Psoas muscle (tissue), 8 donors: Measurements from ENCODE around the gene PRMT1. TPM values are rescaled to one million over a fixed set of nuclear protein-coding genes. Genes with fewer than 3 reads are reported as not detected.

ENCODE experiments used
- ATAC-seq, 4 donors: fragments of 200-7000 bp; cut with Tn5 transposase; one replicate each; pipeline ENCODE4 v1.9.1; 2020; ENCODE audit warnings: moderate library complexity in 3 of 4, mild to moderate bottlenecking in 2 of 4
- DNase-seq, 2 donors: peaks; one replicate each; pipeline ENCODE4 v3.0.0-alpha.2; 2020
- H3K27ac ChIP-seq: fragments of 200-600 bp; one replicate; pipeline ENCODE4 v1.8.0; 2022
- H3K27me3 ChIP-seq, 3 donors: fragments of 200-600 bp in 1 of 3; one replicate each; pipeline versions ENCODE4 v1.6.1 to v1.8.0; 2013 to 2022; ENCODE audit warnings: low read length in 2 of 3, mild to moderate bottlenecking in 2 of 3, moderate library complexity in 1 of 3; ENCODE audit not compliant: insufficient read depth in 3 of 3
- H3K36me3 ChIP-seq, 2 donors: fragments of 200-600 bp in 1 of 2; one replicate each; pipeline versions ENCODE4 v1.6.1 to v1.8.0; 2013 to 2022; ENCODE audit warnings: low read depth in 1 of 2, mild to moderate bottlenecking in 1 of 2, moderate library complexity in 1 of 2; ENCODE audit not compliant: insufficient read depth in 1 of 2
- H3K4me1 ChIP-seq: fragments of 200-600 bp; one replicate; pipeline ENCODE4 v1.8.0; 2022
- H3K4me3 ChIP-seq: fragments of 200-600 bp; one replicate; pipeline ENCODE4 v1.8.0; 2022; ENCODE audit warnings: mild to moderate bottlenecking
- H3K9me3 ChIP-seq: fragments of 200-600 bp; one replicate; pipeline ENCODE4 v1.8.0; 2022
- WGBS, 3 donors: extraction: QIAGEN DNeasy Blood & Tissue Kit; methylation state at CpG; one replicate each; pipeline versions ENCODE4 v1.1.6 to v1.1.7; 2013; 5-methylcytosine and 5-hydroxymethylcytosine counted together
- intact Hi-C, 2 donors: fragments of 100-400 bp; cut with DNase I; formaldehyde crosslinking; loops; one replicate each; pipeline versions ENCODE4 v1.11.0 to v1.14.2; 2022
- polyA plus RNA-seq, 3 donors: library from polyadenylated mRNA; stranded (reverse); fragments of 200-250 nt; gene quantifications; one replicate each; pipeline ENCODE4 v1.2.3, GENCODE V29; 2013
- total RNA-seq, 4 donors: library from RNA; stranded (reverse); fragmentation: NEBNext Ultra II Directional in 2 of 4; extraction: Animal tissue kit (Norgen Biotek cat#: 25700) in 2 of 4; gene quantifications; one replicate each; pipeline versions ENCODE4 v1.2.1 to v1.2.4, GENCODE V29; 2021 to 2023
- TF ChIP-seq, protein P1 (sequence below): fragments of 200-600 bp; IDR thresholded peaks from one replicate; pipeline ENCODE4 v1.8.0; 2022; ENCODE audit warnings: antibody characterized with exemption
- donor health status: healthy with polysubstance abuse.
- donor health status: DM: no; HTN: no; CAD: no; lungs with moderate emphysema.
- donor health status: Bipolar disorder and iron deficiency.
- donor health status: healthy.
- donor health status: DM: yes; HTN: yes; CAD: no.
- donor health status: DM: no; HTN: no; CAD: no.
- donor health status: DM: no; HTN: no; CAD: no.
- donor health status: DM: yes; HTN: yes; CAD: no.

PRMT1 gene
- total and polyA plus RNA-seq, 7 donors: 139 to 424 (median 208) TPM

- TF ChIP-seq, protein P1, sequence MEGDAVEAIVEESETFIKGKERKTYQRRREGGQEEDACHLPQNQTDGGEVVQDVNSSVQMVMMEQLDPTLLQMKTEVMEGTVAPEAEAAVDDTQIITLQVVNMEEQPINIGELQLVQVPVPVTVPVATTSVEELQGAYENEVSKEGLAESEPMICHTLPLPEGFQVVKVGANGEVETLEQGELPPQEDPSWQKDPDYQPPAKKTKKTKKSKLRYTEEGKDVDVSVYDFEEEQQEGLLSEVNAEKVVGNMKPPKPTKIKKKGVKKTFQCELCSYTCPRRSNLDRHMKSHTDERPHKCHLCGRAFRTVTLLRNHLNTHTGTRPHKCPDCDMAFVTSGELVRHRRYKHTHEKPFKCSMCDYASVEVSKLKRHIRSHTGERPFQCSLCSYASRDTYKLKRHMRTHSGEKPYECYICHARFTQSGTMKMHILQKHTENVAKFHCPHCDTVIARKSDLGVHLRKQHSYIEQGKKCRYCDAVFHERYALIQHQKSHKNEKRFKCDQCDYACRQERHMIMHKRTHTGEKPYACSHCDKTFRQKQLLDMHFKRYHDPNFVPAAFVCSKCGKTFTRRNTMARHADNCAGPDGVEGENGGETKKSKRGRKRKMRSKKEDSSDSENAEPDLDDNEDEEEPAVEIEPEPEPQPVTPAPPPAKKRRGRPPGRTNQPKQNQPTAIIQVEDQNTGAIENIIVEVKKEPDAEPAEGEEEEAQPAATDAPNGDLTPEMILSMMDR: no peak
- H3K27ac ChIP-seq: no peak overlapping the region
- intact Hi-C loops: no loop called here
- ATAC-seq (no peak), DNase-seq (no peak)
- no peaks in the 10 kb centered on the region for H3K9me3 ChIP-seq
- H3K4me3 ChIP-seq: no peak overlapping the region
- no peaks in the 10 kb centered on the region for H3K4me1 ChIP-seq
- 87 to 89% (median 88%) methylated on average over 6 of the region's 6 CpGs for WGBS, 3 donors
- H3K27me3 ChIP-seq: no peaks in the 10 kb centered on the region
- H3K36me3 ChIP-seq: no peaks in the 10 kb centered on the region
These were observed 19.0 kb downstream of the PRMT1 start for GRCh38 chr19:49696115-49696514.

GRCh38 chr19:49696865-49697264, 19.8 kb downstream of the PRMT1 start:
- Histone ChIP-seq H3K4me1 (no peaks in the 10 kb centered on the region), H3K4me3 (no peak overlapping the region), H3K36me3 (no peaks in the 10 kb centered on the region), H3K27ac (no peak overlapping the region), H3K27me3 (no peaks in the 10 kb centered on the region), H3K9me3 (no peaks in the 10 kb centered on the region)
- 86 to 95% (median 95%) methylated on average over 7 of the region's 7 CpGs for WGBS, 3 donors
- intact Hi-C loops: no loop called here
- DNase-seq: no peak
- no peak for ATAC-seq
- TF ChIP-seq, protein P1: no peak

DNA sequence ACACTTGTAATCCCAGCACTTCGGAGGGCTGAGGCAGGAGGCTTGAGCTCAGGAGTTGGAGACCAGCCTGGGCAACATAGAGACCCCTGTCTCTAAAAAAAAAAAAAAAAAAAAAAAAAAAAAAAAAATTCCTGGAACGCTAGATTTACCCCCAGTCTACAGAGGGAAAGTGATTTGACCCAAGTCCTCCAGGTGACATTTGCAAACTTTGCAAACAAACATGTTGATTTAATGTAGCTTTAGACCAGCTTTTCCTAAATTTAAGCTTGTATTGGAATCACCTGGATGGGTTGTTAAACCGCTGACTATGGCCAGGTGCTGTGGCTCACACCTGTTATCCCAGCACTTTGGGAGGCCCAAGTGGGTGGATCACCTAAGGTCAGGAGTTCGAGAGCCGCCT, 22.3 kb downstream of the PRMT1 start:
- H3K36me3 ChIP-seq: no peaks in the 10 kb centered on the region
- no peaks in the 10 kb centered on the region for H3K4me1 ChIP-seq
- TF ChIP-seq, protein P1: no peak
- no peaks in the 10 kb centered on the region for H3K27me3 ChIP-seq
- no peak for DNase-seq
- ATAC-seq: no peak
- 84 to 92% (median 86%) methylated on average over 5 of the region's 5 CpGs for WGBS, 3 donors
- intact Hi-C loops: no loop called here
- H3K4me3 ChIP-seq: no peak overlapping the region
- no peak overlapping the region for H3K27ac ChIP-seq
- H3K9me3 ChIP-seq: no peaks in the 10 kb centered on the region

DNA sequence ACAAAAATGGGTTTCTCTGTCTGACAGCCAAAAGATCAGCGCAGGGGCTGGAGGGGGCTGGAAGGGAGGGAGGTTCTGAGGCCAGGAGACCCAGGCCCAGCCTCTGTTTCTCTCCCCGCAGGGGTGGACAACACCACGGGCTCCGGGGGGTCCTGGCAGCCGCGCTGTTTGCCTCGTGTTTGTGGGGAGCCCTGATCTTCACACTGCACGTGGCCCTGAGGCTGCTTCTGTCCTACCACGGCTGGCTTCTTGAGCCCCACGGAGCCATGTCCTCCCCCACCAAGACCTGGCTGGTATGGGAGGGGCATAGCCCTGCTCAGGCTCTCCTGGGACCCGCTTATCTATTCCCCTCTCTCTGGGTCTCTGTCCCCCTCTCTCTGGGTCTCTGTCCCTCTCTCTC, 23.5 kb downstream of the PRMT1 start:
- intact Hi-C loops: no loop called here
- Histone ChIP-seq H3K27me3 (no peaks in the 10 kb centered on the region), H3K4me1 (no peaks in the 10 kb centered on the region), H3K27ac (no peak overlapping the region), H3K9me3 (no peaks in the 10 kb centered on the region), H3K4me3 (no peak overlapping the region), H3K36me3 (no peaks in the 10 kb centered on the region)
- WGBS, 3 donors: 41 to 59% (median 53%) methylated on average over 7 to 11 of the region's 11 CpGs
- ATAC-seq: no peak
- TF ChIP-seq, protein P1: no peak
- DNase-seq: no peak

DNA sequence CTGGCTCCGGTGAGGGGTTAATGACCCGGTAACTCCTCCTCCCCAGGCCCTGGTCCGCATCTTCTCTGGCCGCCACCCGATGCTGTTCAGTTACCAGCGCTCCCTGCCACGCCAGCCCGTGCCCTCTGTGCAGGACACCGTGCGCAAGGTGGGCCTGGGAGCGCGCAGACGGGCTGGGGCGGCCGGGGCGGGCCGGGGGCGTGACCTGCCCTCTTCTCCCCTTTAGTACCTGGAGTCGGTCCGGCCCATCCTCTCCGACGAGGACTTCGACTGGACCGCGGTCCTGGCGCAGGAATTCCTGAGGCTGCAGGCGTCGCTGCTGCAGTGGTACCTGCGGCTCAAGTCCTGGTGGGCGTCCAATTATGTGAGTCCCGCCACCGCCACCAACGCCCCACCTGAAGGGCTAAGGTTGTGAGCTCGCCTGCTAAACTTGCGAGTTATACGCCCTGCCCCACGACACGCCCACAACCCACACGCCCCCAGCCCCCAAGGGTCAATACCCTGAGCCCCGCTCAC, 24.3 kb downstream of the PRMT1 start:
- no peaks in the 10 kb centered on the region for H3K9me3 ChIP-seq
- H3K4me3 ChIP-seq: no peak overlapping the region
- H3K27ac ChIP-seq: no peak overlapping the region
- 55 to 60% (median 55%) methylated on average over 39 to 40 of the region's 40 CpGs for WGBS, 3 donors
- H3K36me3 ChIP-seq: no peaks in the 10 kb centered on the region
- no peaks in the 10 kb centered on the region for H3K4me1 ChIP-seq
- ATAC-seq (no peak), DNase-seq (no peak)
- intact Hi-C loops: no loop called here
- TF ChIP-seq, protein P1: no peak
- no peaks in the 10 kb centered on the region for H3K27me3 ChIP-seq
